NCI-H1092 (cell line): ENCODE data around the gene ACVR2B.

Experiments
- DNase-seq: peaks from one replicate; lab custom pipeline; 2025; lab: John Stamatoyannopoulos, UW

The ACVR2B gene

DNA sequence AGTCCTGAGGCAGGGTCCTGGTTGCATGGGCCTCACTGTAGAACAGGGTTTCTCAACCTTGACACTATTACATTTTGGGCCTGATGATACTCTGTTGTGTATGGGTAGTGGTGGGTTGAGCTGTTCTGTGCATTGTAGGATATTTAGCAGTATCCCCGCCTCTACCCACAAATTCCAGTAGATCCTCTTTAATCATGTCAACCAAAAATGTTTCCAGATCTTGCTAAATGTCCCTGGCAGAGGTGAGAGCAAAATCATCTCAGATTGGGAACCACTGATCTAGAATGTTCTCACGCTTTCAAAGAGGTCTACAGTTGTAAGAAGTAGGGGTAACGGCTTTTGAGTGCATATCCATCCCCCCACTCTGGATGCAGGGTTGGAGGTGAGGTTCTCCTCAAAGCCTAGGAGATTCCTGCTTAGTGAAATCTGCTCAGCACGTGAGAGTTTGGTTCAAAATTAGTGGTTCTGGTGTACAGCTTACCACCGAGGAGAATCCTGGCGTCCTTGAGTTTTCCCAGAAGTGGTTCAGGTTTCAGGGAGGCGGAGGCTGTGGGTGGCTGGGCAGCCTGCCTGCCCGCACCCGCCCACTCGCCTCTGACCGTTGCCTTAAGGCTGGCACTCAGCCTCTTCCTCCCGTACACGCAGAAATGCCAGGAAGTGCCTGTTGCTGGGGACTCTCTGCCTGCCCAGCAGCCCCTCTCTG is 5.3 kb downstream of the ACVR2B start:
- DNase-seq = no peak

DNA sequence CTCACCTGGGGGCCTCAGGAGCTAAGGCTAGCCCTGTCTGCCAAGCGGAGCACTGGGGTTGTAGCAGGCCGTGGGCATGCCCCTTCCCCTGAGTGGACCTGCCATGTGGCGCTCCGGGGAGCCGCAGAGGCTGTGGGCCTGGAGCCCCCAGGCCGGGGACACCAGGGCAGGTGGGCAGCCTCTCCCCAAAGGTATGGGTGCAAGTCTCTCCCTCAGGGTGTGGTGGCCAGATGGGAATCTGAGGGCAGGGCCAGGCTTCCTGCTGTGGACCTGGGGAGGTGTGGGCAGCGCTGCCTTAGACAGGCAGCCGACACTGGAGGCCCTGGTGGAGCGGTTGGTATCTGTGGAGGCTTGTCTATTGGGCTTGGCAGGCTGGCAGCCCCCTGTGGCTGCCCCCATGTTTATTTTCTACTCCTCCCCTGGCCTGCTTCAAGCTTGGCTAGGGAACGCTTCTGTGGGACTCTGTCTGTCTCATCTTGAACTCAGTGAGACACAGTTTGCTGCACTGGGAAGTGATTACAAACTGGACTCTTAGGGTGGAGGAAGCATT is 5.9 kb downstream of the ACVR2B start:
- DNase-seq = no peak

DNA sequence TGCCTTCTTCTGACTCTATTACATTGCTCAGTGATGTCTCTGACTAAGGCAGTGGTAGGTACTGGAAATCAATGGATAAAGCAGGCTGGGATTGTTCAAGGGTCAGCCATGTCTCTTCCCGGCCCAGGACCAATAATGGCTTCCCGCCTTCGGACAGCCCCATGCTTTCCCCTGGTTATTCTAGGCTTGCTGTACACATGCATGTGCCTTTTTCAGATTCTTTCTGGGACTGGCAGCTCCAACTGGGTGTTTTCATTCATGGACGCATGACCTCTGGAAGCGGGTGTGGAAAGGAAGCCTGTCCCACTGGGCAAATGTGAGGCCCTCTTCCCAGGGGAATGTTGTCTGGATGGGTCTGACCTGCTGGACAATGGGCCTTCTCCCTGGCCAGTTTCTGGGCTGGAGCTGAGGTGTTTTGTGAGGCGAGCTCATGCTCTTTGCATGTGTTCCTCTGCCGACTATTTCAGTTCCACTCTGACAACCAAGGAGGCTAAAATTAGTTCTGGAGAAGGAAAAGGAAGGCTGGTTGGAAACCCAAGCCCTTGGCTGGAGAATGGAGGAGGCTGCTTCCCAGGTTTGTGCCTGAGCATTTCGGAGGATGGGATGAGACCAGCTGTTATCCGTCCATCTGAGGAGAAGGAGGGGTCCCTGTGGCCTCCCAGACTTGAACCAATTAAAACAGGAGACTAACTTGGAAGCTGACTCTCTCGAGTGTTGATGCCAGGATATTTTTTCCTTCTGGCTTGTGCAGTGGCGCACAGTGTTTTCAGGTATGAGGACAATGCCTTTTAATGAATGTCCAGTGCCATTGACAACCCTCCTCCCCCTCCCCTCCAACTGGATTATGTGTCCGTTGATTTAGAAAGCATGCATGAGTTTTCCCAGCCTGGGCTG is 6.9 kb downstream of the ACVR2B start:
- DNase-seq = no peak

DNA sequence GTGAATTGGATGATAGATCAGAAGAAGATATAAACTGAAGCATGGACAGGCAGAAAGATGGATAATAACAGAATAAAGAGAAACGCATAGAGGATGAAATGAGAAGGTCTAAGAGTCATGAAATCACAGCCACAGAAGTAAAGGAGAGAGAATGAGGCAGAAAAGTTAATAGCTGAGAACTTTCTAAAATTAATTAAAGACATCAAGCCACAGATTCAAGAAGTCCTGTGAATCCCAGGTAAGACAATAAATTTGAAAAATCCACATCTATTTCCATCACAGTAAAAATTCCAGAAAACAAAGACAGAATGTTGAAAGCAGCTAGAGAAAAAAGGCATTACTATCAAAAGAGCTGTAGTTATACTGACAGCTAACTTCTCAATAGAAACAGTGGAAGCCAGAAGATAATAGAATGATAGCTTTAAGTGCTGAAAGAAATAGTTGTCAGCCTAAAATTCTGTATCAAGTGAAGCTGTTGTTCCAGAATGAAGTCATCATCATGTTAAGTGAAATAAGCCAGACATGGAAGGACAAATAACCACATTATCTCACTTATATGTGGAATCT is 12.0 kb downstream of the ACVR2B start:
- no peak for DNase-seq

DNA sequence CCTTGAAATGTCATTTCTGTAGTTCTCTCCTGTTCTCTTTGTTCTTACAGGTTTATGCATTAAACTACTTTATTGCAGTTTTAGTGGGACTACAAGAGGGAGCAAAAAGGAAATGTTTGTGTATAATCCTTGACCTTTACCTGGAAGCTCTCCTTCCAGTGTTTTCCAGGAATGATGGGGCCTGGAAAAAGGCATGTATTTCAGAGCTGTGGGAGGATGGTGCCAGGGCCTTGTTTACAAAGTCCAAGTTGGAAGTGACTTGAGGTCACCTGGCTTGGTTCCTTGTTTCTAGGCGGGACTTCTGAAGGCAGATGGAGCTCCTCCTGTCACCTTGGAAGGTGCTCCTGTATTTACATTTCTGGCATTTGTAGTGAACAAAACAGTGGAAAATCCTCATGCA is 15.1 kb downstream of the ACVR2B start:
- no peak for DNase-seq

DNA sequence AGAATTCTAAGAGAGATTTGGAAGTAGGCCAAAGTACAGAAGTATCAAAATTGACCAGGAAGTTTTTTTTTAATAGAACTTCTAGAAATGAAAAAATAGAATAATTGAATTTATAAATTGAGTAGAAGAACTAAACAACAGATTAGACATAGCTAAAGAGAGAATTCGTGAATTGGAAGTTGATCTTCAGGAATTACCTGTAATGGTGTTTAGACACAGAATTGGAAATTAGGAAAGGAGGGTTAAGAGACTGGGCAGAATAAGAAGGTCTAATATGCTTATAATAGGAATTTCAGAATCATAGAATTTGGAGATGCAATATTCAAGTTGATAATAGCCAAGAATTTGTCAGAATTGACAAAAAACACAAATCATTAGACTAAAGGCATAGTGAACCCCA is 16.2 kb downstream of the ACVR2B start:
- DNase-seq = no peak

DNA sequence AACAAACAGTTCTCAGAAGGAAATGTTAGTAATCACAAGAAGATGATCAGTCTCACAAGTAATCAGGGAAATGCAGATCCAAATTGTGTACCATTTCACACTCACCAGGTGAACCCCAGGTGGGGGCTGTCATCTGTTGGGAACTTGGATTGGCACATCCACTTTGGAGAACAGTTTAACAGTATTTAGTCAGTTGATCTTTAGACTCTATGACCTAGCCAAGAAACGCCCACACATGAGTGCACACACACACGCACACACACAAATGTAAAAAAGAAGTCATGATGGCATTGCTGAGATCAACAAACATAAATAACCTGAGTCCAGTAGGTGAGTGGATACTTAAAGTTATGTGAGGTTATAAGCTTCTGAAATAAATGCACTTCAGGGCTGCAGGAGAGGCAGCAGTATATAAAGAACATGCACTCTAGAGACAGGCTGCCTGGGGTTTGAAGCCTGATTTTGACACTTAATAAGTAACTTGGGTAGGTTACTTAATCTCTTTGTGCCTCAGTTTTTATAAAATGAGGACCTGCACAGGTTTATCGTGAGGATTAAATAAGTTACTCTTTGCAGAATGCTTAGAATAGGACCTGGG is 17.7 kb downstream of the ACVR2B start:
- DNase-seq = no peak

DNA sequence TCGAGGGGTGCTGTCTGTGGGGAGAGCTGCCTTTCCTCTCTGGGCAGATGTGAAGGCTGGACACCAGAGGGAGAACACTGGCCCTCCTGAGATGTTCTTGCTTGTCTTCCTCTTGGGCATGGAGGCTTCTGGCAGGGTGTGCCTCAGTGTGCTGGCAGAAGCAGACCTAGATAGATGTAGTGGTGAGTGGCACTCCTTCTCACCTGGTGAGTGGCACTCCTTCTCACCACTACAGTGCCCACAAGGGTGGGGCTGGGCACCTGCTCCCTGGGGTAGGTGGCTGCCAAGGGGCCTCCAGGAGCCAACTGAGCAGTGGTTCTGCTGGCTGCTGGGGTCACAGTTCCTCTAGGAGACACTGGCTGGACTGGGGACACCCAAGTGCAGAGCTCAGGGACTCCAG is 18.7 kb downstream of the ACVR2B start:
- DNase-seq = no peak

DNA sequence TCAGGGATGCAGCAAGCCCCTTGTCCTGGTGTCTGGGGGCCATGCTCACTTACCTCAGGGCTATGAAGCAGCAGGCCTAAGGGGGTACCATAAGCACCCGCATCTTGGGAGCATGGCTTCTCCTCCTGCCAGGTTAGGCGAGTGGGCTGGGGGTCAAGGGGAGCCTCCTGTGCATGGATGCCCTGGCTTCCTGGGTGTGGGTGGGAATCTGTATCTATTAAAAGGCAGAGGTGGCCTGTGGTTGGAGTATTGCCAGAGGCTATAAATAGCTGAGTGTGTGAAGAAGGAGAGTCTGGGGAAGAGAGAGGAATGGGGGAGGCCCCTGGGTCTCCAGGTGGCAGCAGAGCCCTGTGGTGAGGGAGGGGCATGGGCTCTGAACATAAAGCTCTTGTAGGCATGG is 19.5 kb downstream of the ACVR2B start:
- no peak for DNase-seq

DNA sequence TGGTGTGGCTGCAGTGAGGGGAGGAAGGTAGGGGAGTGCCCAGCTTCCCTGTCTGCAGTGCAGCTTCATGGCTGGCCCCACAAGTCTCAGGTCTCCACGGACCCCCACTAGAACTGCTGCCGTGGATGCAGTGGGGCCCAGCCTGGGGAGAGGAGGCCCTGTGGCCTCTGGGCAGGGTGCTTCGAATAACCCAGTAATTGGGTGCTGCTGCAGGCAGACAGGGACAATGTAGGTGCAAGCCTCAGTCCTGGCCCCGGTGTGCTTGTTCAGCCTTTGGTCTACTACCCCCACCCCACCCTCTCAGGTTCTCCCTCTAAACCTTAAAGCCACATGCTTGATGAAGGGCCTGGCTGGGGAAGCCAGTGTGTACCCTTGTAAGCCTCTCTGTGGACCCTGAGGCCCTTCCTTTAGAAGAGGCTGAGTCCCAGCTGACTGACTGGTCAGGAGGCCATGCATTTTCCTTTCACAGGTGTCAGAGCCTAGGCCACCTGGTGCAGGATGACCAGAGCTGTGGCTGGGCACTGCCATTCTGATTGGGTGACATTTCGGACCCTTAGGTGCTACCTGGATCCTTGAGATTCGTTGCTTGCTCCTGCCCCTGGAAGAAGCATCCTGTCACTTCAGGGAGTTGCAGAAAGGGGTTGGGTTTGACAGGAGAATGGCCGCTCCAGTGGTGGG is 21.4 kb downstream of the ACVR2B start:
- no peak for DNase-seq

DNA sequence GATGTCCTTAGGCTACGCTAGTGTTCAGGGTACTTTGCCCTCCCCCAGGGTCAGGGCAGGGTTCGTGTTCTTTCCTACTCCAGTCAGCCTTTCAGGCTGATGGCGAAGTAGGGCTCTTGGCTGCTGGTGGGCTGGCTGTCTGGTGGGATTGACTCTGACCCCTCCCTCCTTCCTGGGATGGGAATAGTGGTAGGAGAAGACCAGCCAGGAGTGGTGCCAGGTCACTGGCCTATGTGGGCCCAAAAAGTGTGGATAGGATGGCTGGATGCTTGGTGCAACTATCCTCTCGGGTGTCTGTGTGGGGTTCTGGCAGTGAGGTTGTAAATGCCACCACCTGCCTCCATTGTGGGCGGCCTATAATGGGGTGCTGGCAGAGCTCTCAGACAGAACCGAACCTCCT is 22.0 kb downstream of the ACVR2B start:
- DNase-seq = no peak

DNA sequence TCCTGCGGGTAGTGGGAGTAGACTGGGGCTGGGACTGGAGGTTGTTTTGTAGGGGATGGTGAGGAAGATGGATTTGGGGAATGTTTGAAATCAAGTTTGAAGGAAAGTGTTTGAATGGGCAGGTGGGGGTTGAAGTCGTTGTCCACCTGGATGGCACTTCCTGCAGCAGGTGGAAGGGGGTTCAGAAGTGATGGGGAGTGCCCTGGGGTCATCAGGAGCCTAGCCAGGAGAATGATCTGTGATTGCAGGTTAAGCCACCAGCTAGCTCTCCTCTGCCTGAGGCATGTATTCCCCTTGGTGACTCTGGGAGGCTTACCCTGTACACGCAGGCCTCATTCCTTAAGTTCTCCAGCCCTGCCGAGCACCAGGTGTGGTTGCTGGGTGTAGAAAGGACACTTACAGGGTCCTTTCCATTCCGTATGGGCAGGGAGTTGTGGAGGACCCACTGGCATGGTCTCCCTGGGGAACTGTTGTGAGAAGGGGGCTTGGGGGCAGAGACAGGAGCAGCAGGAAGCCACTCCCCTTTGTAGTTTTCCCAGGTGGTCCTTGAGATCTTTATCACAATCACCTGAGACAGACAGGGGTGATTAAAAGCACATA is 22.6 kb downstream of the ACVR2B start:
- DNase-seq = no peak

DNA sequence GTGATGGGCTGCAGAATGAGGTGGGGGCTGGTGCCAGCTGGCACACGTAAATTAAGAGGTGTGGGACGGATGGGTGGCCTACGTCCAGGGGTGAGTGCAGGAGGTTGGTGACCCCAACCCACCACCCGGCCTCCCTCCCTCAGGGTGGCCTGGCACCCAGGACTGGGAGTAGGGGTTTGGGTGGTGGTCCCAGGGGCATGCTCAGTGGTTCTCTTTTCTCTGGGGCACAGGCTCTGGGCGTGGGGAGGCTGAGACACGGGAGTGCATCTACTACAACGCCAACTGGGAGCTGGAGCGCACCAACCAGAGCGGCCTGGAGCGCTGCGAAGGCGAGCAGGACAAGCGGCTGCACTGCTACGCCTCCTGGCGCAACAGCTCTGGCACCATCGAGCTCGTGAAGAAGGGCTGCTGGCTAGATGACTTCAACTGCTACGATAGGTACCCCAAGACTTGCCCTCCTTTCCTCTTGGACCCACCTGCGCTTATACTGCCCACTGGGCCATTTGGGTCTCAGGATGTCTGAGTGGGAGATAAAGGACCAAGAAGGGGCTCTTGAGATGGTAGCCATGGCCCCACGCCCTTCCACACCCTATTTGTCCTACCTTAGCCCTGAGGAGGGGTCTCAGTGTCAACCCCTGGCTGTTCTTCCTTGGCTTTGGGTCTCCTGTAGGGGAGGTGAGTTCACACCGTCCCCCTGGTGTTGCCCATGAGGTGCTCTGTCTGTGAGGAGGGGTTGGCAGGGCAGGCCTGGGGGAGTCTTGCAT is 23.5 kb downstream of the ACVR2B start:
- no peak for DNase-seq

DNA sequence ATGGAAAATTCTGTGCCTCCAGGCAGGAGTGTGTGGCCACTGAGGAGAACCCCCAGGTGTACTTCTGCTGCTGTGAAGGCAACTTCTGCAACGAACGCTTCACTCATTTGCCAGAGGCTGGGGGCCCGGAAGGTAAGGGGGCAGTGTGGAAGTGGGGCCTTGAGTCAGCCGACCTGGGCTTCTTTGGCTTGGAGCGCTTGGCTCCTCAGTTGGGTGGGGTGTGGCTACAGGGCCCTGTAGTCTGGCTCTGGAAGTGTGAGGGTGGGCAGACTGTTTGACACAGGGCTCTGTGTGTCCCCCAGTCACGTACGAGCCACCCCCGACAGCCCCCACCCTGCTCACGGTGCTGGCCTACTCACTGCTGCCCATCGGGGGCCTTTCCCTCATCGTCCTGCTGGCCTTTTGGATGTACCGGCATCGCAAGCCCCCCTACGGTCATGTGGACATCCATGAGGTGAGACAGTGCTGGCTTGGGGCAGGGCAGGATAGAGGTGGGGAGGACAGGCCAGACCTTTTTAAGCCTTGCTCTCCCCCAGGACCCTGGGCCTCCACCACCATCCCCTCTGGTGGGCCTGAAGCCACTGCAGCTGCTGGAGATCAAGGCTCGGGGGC is 24.3 kb downstream of the ACVR2B start:
- DNase-seq = no peak

DNA sequence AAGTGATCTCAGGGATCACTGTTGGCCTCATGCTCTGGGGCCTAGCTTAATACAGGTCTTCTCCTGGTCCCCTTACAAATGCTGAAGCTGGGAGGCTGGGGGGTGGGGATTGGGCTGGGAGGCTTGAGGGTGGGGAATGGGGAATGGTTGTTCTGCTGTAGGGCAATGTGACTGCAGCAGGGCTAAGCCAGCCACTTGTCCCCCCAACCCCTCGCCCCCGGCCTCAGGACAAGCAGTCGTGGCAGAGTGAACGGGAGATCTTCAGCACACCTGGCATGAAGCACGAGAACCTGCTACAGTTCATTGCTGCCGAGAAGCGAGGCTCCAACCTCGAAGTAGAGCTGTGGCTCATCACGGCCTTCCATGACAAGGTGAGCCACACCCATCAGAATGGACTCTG is 25.2 kb downstream of the ACVR2B start:
- DNase-seq = no peak

DNA sequence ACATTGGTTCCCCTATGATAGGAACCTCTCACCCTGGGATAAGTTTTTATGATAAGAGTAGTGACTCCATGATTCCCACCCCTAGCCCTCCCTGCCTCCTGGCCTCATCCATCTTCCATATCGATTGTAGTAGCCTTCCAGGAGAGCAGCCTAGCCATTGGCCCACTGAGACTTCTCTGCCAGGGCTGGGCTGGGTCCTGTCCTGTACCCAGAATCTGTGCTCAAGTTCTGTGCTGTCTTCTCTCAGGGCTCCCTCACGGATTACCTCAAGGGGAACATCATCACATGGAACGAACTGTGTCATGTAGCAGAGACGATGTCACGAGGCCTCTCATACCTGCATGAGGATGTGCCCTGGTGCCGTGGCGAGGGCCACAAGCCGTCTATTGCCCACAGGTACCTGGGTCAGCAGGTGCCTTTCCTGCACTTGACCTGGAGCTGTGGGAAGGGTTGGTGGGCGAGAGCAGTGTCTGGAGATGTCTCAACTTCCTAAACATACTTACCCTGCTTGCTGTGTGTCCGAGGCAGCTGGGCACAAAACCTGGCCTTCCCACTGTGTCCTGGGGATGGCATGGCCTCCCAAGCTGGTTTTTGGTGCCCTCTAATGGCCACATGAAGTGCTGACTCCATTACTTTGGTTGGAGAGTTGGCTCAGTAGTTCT is 25.9 kb downstream of the ACVR2B start:
- DNase-seq = peak; percentile 6

DNA sequence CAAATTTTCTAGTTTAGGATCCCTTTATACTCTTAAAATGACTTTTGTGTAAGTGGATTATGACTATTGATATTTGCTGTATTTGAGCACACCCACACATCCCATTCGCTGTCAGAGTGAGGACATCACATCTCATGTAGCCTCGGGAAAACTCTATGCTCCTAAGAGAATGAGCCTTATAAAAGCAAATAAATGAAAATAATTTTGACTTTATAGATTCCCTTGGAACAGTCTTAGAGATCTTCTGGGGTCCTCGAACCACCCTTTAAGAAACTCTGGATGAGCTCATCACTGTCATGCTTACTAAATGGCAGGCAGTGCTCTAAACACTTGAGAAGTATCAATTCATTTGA is 26.4 kb downstream of the ACVR2B start:
- no peak for DNase-seq

DNA sequence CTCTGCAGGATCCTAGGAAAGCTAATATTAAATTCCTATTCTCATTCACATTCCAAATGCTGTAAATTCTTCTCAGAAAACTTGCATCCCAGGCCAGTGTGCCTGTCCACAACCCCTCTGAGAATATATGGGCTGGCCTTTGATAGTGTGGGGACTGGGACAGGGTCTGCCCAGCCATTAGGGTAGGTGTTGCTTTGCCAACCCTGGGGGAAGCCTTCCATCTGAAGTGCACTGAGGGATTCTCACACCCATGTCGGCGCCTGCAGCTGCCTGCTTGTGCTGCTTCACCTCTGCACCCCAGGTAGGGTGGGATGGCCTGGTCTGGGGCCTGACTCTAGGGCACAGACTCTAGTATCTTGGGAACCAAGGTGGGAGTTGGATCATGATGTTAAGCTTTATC is 27.2 kb downstream of the ACVR2B start:
- no peak for DNase-seq

DNA sequence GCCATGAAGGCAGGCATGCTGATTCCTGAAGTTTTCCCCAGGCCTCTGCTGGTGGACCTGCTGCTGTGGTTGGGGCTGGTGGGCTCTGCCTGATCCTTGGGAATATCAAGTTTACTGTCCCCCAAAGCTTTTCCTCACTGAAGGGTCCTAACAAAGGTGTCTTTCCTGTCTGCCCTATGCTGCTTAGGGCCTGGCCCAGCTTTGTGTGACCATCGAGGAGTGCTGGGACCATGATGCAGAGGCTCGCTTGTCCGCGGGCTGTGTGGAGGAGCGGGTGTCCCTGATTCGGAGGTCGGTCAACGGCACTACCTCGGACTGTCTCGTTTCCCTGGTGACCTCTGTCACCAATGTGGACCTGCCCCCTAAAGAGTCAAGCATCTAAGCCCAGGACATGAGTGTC is 29.3 kb downstream of the ACVR2B start:
- DNase-seq = no peak

DNA sequence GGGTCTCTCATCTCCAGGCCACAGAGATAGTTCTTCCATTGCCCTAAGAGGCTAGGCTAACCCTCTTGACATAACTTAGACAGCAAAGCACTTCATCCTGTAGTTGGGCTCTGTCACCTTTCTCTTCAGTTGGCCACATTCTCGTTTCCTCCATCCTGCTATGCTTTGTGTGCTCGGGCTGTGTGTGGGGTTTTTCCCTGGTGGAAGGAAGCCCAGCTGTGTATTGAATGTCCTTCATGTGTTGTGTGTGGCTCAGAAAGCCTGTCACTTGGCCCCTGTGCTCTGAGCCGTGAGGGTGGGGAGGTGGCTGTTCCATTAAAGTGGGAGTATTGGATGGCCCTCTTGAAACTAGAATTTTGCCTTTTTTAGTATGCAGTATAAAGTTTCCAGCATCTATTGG is 33.6 kb downstream of the ACVR2B start:
- DNase-seq = no peak
